HEK293T (cell line): ENCODE results near the gene CORO2A.

Experiments used
- ARNT ChIP-seq: fragments of 450-650 bp; IDR thresholded peaks from 2 replicates; pipeline ENCODE4 v1.6.1; 2017; ENCODE audit warnings: mild to moderate bottlenecking
- FOXK2 ChIP-seq: fragments of 450-650 bp; IDR thresholded peaks from 2 replicates; pipeline ENCODE4 v1.6.1; 2016; ENCODE audit warnings: mild to moderate bottlenecking
- FOXM1 ChIP-seq: fragments of 450-650 bp; IDR thresholded peaks from 2 replicates; pipeline ENCODE4 v1.6.1; 2017; ENCODE audit warnings: mild to moderate bottlenecking, borderline replicate concordance

- no peak for TF ChIP-seq FOXM1
- no peak for TF ChIP-seq FOXK2
- no peak for TF ChIP-seq ARNT
These were observed 110.8 kb downstream of the CORO2A start for GRCh38 chr9:98081477-98082219.
